Measurements from ENCODE around the gene CEMIP. TPM values are rescaled to one million over a fixed set of nuclear protein-coding genes. Genes with fewer than 3 reads are reported as not detected.

CEMIP gene
- total RNA-seq, 1 experiment from 2014 or later: 0.07 TPM

DNA sequence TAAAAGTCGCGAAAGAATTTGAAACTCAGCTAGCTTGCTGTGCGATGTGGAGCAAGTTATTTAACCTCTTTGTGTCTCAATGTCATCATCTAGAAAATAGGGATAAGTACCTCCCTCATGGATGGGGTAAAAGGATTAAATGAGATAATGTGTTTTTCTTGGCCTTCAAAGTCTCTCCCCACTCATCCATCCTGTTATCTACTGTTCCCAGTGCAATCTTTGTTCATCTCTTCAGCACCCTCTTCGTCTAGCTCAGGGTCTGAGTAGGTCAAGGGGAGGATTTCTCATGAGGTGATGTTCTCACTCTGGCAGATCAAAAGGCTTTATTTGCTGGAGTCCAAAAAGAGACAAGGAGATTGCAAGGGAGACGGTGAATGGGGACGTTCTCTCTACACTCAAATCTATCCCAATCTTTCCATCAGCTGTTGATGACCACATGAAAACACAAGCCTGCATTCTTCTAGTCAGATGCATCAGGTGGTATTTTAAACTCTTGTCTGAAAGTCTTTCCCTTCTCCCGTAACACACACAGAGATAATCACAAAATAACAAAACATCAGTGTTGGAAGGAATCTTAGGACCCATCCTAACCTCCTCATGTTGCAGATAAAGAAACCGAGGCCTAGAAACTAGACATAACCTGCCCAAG, 209.1 kb downstream of the CEMIP start:
- intact Hi-C loops (cut with micrococcal nuclease; ENCODE audit: unreplicated experiment): no loop called here
- Mint-ChIP-seq H3K4me3 (ENCODE audit: unreplicated experiment) (peak overlapping the region; percentile 94), H3K4me1 (ENCODE audit: low read depth, unreplicated experiment) (peaks cover 17% of the 10 kb centered on the region), H3K27me3 (ENCODE audit: insufficient read depth, unreplicated experiment) (no peaks in the 10 kb centered on the region), H3K27ac (ENCODE audit: unreplicated experiment) (no peak overlapping the region), H3K9me3 (ENCODE audit: unreplicated experiment) (no peaks in the 10 kb centered on the region), H3K36me3 (ENCODE audit: insufficient read depth, unreplicated experiment) (peaks cover 5% of the 10 kb centered on the region)
- BruUV-seq (replicated peaks): TSS peak; percentile 65
- Histone ChIP-seq H3K4me1 (peaks cover 16% of the 10 kb centered on the region), H3K9me3 (no peaks in the 10 kb centered on the region), H3K4me3 (ENCODE audit: low read depth, low read length) (peak overlapping the region; percentile 94), H3K27me3 (replicated peaks; ENCODE audit: control insufficient read depth, insufficient read depth, low read length) (no peaks in the 10 kb centered on the region), H3K36me3 (ENCODE audit: control insufficient read depth, insufficient read depth, low read length) (no peaks in the 10 kb centered on the region)
- TF ChIP-seq, protein P1, sequence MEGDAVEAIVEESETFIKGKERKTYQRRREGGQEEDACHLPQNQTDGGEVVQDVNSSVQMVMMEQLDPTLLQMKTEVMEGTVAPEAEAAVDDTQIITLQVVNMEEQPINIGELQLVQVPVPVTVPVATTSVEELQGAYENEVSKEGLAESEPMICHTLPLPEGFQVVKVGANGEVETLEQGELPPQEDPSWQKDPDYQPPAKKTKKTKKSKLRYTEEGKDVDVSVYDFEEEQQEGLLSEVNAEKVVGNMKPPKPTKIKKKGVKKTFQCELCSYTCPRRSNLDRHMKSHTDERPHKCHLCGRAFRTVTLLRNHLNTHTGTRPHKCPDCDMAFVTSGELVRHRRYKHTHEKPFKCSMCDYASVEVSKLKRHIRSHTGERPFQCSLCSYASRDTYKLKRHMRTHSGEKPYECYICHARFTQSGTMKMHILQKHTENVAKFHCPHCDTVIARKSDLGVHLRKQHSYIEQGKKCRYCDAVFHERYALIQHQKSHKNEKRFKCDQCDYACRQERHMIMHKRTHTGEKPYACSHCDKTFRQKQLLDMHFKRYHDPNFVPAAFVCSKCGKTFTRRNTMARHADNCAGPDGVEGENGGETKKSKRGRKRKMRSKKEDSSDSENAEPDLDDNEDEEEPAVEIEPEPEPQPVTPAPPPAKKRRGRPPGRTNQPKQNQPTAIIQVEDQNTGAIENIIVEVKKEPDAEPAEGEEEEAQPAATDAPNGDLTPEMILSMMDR (IDR thresholded peaks at IDR 0.05; ENCODE audit: insufficient read depth in 1 of 2, low read depth in 1 of 2, low read length in 1 of 2, severe bottlenecking in 1 of 2, unreplicated experiment in 1 of 2): no peak
- CTCF ChIA-PET: interaction anchor here (1.1 kb wide), 1 partner anchor 36 kb away, joined by 3 read pairs; no protein-coding TSS in a partner anchor
- no peak for DNase-seq
- POLR2A ChIA-PET: no interaction called here

DNA sequence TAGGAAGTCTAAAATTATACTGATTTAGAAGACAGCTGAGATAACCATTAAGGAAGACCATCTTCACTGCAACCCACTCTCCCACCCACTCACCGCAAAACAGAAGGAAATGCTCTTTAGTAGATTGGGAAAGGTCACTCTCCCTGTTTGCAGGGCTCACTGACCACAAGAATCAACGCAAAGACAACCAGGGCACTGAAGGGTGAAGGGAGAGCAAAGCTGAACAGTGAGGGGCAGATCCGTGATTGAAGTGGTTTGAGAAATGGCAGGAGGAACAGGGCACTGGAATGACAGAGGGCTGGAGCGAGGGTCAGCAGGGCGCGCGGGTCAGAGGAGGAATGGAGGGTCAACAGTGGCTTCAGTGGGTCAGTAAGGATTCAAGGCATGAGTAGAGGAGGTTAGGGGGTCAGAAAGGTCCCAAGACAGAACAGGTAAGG, 209.9 kb downstream of the CEMIP start:
- Mint-ChIP-seq H3K4me1 (ENCODE audit: low read depth, unreplicated experiment) (peaks cover 17% of the 10 kb centered on the region), H3K4me3 (ENCODE audit: unreplicated experiment) (peak overlapping the region; percentile 94), H3K27me3 (ENCODE audit: insufficient read depth, unreplicated experiment) (no peaks in the 10 kb centered on the region), H3K36me3 (ENCODE audit: insufficient read depth, unreplicated experiment) (peaks cover 5% of the 10 kb centered on the region), H3K27ac (ENCODE audit: unreplicated experiment) (peak overlapping the region; percentile 94), H3K9me3 (ENCODE audit: unreplicated experiment) (no peaks in the 10 kb centered on the region)
- TF ChIP-seq, protein P1 (IDR thresholded peaks at IDR 0.05; ENCODE audit: insufficient read depth in 1 of 2, low read depth in 1 of 2, low read length in 1 of 2, severe bottlenecking in 1 of 2, unreplicated experiment in 1 of 2): no peak
- ChIA-PET POLR2A (no interaction called here), CTCF (interaction anchor here (1.1 kb wide), 1 partner anchor 37 kb away, joined by 3 read pairs; no protein-coding TSS in a partner anchor)
- H3K9me3 ChIP-seq: no peaks in the 10 kb centered on the region
- BruUV-seq (replicated peaks): no TSS peak
- no peak for DNase-seq
- peak overlapping the region; percentile 94 for H3K4me3 ChIP-seq (ENCODE audit: low read depth, low read length)
- intact Hi-C loops (cut with micrococcal nuclease; ENCODE audit: unreplicated experiment): loop anchor here (1.0 kb wide), 1 partner anchor 11 kb away; the partner anchor contains the start of gene TLNRD1
- no peaks in the 10 kb centered on the region for H3K36me3 ChIP-seq (ENCODE audit: control insufficient read depth, insufficient read depth, low read length)
- H3K27me3 ChIP-seq (replicated peaks; ENCODE audit: control insufficient read depth, insufficient read depth, low read length): no peaks in the 10 kb centered on the region
- peaks cover 16% of the 10 kb centered on the region for H3K4me1 ChIP-seq

DNA sequence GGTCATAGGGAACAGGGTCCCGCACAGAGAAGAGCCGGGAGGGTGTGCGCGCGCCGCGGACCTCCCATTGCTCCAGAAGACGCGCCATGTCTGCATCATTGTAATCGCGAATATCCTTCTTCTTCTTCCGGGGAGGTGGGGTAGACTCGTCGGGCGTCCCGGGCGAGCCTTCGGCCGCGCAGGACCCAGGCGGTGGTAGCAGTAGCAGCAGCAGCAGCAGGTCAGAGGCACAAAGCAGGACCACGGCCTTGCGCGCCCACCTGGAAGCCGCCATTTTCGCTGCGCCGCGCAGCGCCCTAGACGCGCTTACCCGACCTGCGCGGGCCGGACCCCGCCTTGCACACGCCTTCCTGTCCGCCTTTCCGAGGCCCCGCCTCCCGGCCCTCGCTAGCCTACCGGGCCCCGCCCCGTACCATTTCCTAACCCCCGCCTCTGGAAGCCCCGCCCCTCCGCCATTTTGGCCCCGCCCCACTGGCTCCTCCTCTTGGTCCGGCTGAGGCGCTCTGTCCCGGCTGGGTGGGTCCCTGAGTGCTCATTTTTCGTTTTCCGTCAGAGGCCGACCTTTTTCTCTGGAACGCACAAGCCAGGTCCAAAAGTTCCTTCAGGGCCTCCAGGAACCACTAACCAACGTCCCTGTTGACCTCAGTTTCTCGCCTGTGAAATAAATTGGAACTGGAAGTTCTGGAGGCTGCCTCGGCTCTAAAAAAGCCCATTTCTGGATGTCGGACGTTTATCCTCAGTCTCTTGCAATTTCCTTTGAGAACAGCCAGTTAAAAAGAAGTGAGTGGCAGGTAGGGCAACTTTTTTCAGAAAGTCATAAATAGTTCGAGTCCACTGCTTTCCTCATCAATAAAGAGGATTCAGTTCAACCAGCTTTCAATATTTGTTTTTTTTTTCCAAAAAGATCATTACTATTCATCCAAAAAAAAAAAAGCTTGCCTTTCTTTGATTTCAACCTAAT, 210.6 kb downstream of the CEMIP start, which contains the start of gene MESD:
MESD (minus strand) TSS at position 302 of the 961 bp plus-strand sequence; CDS start at position 274, 28 bp downstream.
- POLR2A ChIA-PET: no interaction called here
- CTCF ChIA-PET: interaction anchor here (1.1 kb wide), 1 partner anchor 38 kb away, joined by 3 read pairs; no protein-coding TSS in a partner anchor
- H3K27me3 Mint-ChIP-seq (ENCODE audit: insufficient read depth, unreplicated experiment): no peaks in the 10 kb centered on the region

More for the DNA sequence above, 210.6 kb downstream of the CEMIP start, which contains the start of gene MESD:
- Mint-ChIP-seq H3K4me3 (ENCODE audit: unreplicated experiment) (peak within 1 kb of the TSS; percentile 94), H3K4me1 (ENCODE audit: low read depth, unreplicated experiment) (peaks cover 17% of the 10 kb centered on the region), H3K36me3 (ENCODE audit: insufficient read depth, unreplicated experiment) (no peaks in the 10 kb centered on the region), H3K9me3 (ENCODE audit: unreplicated experiment) (no peaks in the 10 kb centered on the region), H3K27ac (ENCODE audit: unreplicated experiment) (peak within 1 kb of the TSS; percentile 94)
- H3K27me3 ChIP-seq (replicated peaks; ENCODE audit: control insufficient read depth, insufficient read depth, low read length): no peaks in the 10 kb centered on the region
- TF ChIP-seq, protein P1 (IDR thresholded peaks at IDR 0.05; ENCODE audit: insufficient read depth in 1 of 2, low read depth in 1 of 2, low read length in 1 of 2, severe bottlenecking in 1 of 2, unreplicated experiment in 1 of 2): no peak
- intact Hi-C loops (cut with micrococcal nuclease; ENCODE audit: unreplicated experiment): loop anchor here (1.0 kb wide), 1 partner anchor 11 kb away; the partner anchor contains the start of gene TLNRD1
- H3K36me3 ChIP-seq (ENCODE audit: control insufficient read depth, insufficient read depth, low read length): no peaks in the 10 kb centered on the region
- H3K4me1 ChIP-seq: peaks cover 16% of the 10 kb centered on the region
- no peaks in the 10 kb centered on the region for H3K9me3 ChIP-seq
- DNase-seq: peak; percentile 94 to 95
- H3K4me3 ChIP-seq (ENCODE audit: low read depth, low read length): peak within 1 kb of the TSS; percentile 94
- TSS peak; percentile 99 for BruUV-seq (replicated peaks)
